ENCODE results near the gene INPP5A. TPM values are rescaled to one million over a fixed set of nuclear protein-coding genes. Genes with fewer than 3 reads are reported as not detected.

The INPP5A gene
- total RNA-seq, 4 donors from 2014 or later: 31.2 to 51.8 (median 41.5) TPM

GRCh38 chr10:132709471-132709951, 171.9 kb downstream of the INPP5A start:
- TF ChIP-seq POLR2A (IDR thresholded peaks at IDR 0.05) (no peak), CTCF (IDR thresholded peaks at IDR 0.05) (no peak)
- no peak overlapping the region for H3K4me3 ChIP-seq (ENCODE audit: low read depth, poor library complexity, severe bottlenecking)
- DNase-seq (ENCODE audit: low spot score in 2 of 2): peak in 1 of 2 donors; percentile 72
- WGBS, 2 donors: 97 to 98% methylated on average over 11 of the region's 13 CpGs
- intact Hi-C loops (cut with DNase I; ENCODE audit: low total_unique reads): no loop called here

GRCh38 chr10:132710036-132710686, 172.6 kb downstream of the INPP5A start:
- WGBS, 2 donors: 95 to 97% methylated on average over 22 of the region's 22 CpGs

GRCh38 chr10:132710746-132711612, 173.4 kb downstream of the INPP5A start:
- no peak for TF ChIP-seq POLR2A (IDR thresholded peaks at IDR 0.05)
- TF ChIP-seq CTCF (IDR thresholded peaks at IDR 0.05): no peak
- WGBS, 2 donors: 94 to 97% methylated on average over 17 to 18 of the region's 18 CpGs
- DNase-seq (ENCODE audit: low spot score in 2 of 2): peak in 1 of 2 donors; percentile 80
- H3K4me3 ChIP-seq (ENCODE audit: low read depth, poor library complexity, severe bottlenecking): no peak overlapping the region
- intact Hi-C loops (cut with DNase I; ENCODE audit: low total_unique reads): no loop called here

More at GRCh38 chr10:132710036-132710686, 172.6 kb downstream of the INPP5A start:
- peak in 1 of 2 donors; percentile 76 for DNase-seq (ENCODE audit: low spot score in 2 of 2)
- TF ChIP-seq POLR2A (IDR thresholded peaks at IDR 0.05) (no peak), CTCF (IDR thresholded peaks at IDR 0.05) (no peak)
- intact Hi-C loops (cut with DNase I; ENCODE audit: low total_unique reads): no loop called here
- H3K4me3 ChIP-seq (ENCODE audit: low read depth, poor library complexity, severe bottlenecking): no peak overlapping the region

- peak in 1 of 2 donors; percentile 70 for DNase-seq (ENCODE audit: low spot score in 2 of 2)
- no peak for TF ChIP-seq CTCF (IDR thresholded peaks at IDR 0.05)
- TF ChIP-seq POLR2A (IDR thresholded peaks at IDR 0.05): no peak
- no peak overlapping the region for H3K4me3 ChIP-seq (ENCODE audit: low read depth, poor library complexity, severe bottlenecking)
- 85 to 91% methylated on average over 13 of the region's 13 CpGs for WGBS, 2 donors
- intact Hi-C loops (cut with DNase I; ENCODE audit: low total_unique reads): no loop called here
Observed at GRCh38 chr10:132711613-132712121, 174.1 kb downstream of the INPP5A start.

- TF ChIP-seq POLR2A (IDR thresholded peaks at IDR 0.05) (no peak), CTCF (IDR thresholded peaks at IDR 0.05) (no peak)
- intact Hi-C loops (cut with DNase I; ENCODE audit: low total_unique reads): no loop called here
- H3K4me3 ChIP-seq (ENCODE audit: low read depth, poor library complexity, severe bottlenecking): no peak overlapping the region
- 94 to 97% methylated on average over 10 of the region's 10 CpGs for WGBS, 2 donors
- peak in 1 of 2 donors; percentile 42 for DNase-seq (ENCODE audit: low spot score in 2 of 2)
Observed at GRCh38 chr10:132712291-132712690, 174.7 kb downstream of the INPP5A start.

All from lower leg skin (tissue), 4 donors.